T-helper 2 cell treated with Interferon-gamma antibody and Interleukin-4, amounts not matched to agents 5 μg/mL and 100 μg/mL, for 36 hours (primary cell): ENCODE measurements around the gene SLC18B1.

ENCODE experiments used
- DNase-seq: peaks from one replicate; pipeline ENCODE4 v3.0.0; 2021; ENCODE audit warnings: low spot score
- H3K27ac Mint-ChIP-seq: one replicate; pipeline ENCODE4 v1.8.0; 2021; ENCODE audit warnings: mild to moderate bottlenecking, mixed read lengths
- H3K27me3 Mint-ChIP-seq: one replicate; pipeline ENCODE4 v1.8.0; 2021; ENCODE audit warnings: low read depth, mixed read lengths
- H3K36me3 Mint-ChIP-seq: one replicate; pipeline ENCODE4 v1.8.0; 2021; ENCODE audit warnings: low read depth, mixed read lengths
- H3K4me1 Mint-ChIP-seq: one replicate; pipeline ENCODE4 v1.8.0; 2021; ENCODE audit warnings: low read depth, mixed read lengths
- H3K4me3 Mint-ChIP-seq: one replicate; pipeline ENCODE4 v1.8.0; 2022; ENCODE audit warnings: mild to moderate bottlenecking, moderate library complexity, mixed read lengths
- H3K9me3 Mint-ChIP-seq: one replicate; pipeline ENCODE4 v1.8.0; 2021; ENCODE audit warnings: mixed read lengths

Gene SLC18B1

DNA sequence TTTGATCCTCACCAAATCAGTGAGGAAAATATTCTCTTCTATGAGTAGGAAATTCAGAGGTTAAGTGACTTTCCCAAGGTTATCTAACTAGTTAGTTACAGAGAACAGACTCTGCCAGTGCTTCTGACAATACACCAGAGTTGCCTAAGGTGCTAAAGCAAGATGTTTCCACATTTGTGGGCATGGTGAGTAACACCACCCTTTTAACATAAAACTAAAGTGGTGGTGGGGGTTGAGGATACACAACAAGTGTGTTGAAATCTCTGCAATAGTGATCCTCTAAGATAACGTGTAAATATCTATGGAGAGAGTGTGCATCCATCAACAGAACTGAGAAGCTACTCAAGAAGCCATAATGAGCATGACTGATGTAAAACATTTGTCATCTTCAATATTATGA is 52.4 kb downstream of the SLC18B1 start:
- Mint-ChIP-seq H3K9me3 (no peaks in the 10 kb centered on the region), H3K36me3 (peaks cover 51% of the 10 kb centered on the region), H3K4me1 (peaks cover 17% of the 10 kb centered on the region), H3K27me3 (no peaks in the 10 kb centered on the region), H3K4me3 (no peak overlapping the region), H3K27ac (no peak overlapping the region)
- DNase-seq: no peak

DNA sequence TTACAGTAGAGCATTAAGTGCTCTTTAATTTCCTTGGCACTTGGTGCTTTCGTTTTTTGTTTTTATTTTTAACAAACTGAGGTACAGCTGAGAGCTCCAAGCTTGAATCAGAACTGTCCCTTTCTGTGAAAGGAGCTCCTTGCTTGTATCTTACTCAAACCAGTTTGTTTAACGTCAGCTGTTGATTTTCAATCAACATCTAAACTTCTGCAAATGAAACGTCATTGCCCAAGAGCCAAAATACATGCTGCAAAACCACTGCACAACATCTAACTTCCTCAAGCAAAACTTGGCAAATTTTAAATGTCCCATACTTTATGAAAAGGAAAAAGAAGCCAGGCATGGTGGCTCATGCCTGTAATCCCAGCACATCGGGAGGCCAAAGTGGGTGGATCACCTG is 55.9 kb downstream of the SLC18B1 start:
- Mint-ChIP-seq H3K9me3 (peaks cover 4% of the 10 kb centered on the region), H3K4me1 (peaks cover 4% of the 10 kb centered on the region), H3K27ac (no peak overlapping the region), H3K4me3 (no peak overlapping the region), H3K27me3 (no peaks in the 10 kb centered on the region), H3K36me3 (peaks cover 34% of the 10 kb centered on the region)
- DNase-seq: no peak

DNA sequence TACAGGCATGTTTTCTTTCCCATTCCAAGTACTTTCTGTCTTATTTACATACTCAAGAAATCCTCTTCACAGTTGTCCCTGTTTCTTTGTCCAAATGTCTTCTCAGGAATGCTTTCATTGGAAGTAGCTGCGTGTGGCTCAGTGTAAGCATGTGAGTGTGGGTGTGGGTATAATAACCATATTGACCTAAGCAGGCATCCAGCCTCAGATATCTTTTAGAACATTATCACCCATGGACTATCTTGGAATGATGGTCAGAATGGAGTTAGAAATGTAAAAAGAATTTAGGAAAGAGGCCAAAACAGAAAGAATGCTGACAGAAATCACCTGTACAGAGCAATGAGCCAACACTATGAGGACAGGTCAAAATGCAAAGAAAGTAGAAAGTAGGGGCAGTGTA is 57.2 kb downstream of the SLC18B1 start:
- peaks cover 9% of the 10 kb centered on the region for H3K4me1 Mint-ChIP-seq
- no peak overlapping the region for H3K4me3 Mint-ChIP-seq
- no peak overlapping the region for H3K27ac Mint-ChIP-seq
- H3K27me3 Mint-ChIP-seq: no peaks in the 10 kb centered on the region
- no peak for DNase-seq
- peaks cover 32% of the 10 kb centered on the region for H3K36me3 Mint-ChIP-seq
- H3K9me3 Mint-ChIP-seq: peaks cover 4% of the 10 kb centered on the region

DNA sequence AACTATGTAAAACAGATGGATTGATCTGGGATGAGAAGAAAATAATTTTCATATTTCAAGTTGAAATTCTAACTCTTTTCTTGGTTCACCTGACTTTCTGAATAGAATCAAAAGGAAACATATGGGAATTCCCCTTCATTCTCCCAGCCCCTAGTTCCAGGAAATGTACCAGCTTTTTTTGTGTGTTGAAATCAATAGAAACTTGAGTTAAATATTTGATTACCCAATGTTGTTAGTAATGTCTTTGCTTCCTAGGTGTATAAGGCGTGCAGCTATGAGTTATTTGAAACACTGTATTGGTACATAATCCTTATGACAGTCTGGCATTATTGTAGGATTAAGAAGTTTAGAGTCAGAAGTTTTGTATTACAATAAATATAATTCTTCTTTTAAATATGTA is 62.2 kb downstream of the SLC18B1 start:
- DNase-seq: no peak
- H3K4me1 Mint-ChIP-seq: peaks cover 26% of the 10 kb centered on the region
- peak overlapping the region; percentile 8 for H3K4me3 Mint-ChIP-seq
- H3K27me3 Mint-ChIP-seq: peaks cover 7% of the 10 kb centered on the region
- H3K9me3 Mint-ChIP-seq: peaks cover 4% of the 10 kb centered on the region
- H3K27ac Mint-ChIP-seq: no peak overlapping the region
- peaks cover 11% of the 10 kb centered on the region for H3K36me3 Mint-ChIP-seq

DNA sequence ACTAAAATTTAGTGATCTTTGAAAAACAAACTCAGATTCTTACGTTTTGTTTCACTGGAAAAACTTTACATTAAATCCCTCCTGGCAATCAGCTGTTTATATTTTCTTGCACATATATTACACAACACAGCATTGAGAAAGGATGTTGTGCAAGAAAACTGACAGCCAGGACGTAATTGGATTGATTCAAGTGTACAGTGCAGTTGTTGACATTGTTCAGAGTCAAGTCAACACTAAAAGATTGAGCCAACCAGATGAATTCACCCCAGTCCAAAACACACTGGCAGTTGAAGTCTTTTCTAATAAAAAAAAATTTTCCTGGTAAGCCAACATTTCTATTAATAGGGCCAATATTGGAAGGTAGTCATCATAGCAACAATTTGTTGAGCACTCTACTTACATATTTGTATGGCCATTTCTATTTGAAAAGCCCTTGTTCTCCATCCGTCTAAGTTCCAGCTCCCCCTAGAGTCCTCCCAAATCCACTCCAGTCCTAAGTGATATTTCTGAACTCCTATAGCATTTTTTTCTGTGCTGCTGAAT is 63.7 kb downstream of the SLC18B1 start:
- Mint-ChIP-seq H3K36me3 (peaks cover 7% of the 10 kb centered on the region), H3K4me1 (peaks cover 26% of the 10 kb centered on the region), H3K9me3 (peaks cover 4% of the 10 kb centered on the region), H3K4me3 (no peak overlapping the region), H3K27me3 (peaks cover 7% of the 10 kb centered on the region), H3K27ac (no peak overlapping the region)
- no peak for DNase-seq

DNA sequence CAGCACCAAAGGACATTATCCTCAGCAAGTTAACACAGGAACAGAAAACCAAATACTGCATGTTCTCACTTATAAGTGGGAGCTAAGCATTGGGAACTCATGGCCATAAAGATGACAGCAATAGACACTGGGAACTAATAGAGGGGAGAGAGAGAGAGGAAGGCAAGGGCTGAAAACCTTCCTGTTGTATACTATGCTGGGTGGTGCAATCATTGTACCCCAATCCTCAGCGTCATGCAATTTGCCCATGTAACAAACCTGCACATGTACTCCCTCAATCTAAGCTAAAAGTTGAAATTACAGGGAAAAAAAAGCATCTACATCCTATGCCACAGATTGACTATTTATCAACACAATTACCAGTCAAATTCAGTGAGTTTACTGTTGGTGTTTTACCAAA is 64.6 kb downstream of the SLC18B1 start:
- Mint-ChIP-seq H3K4me3 (no peak overlapping the region), H3K36me3 (peaks cover 7% of the 10 kb centered on the region), H3K4me1 (peaks cover 26% of the 10 kb centered on the region), H3K27ac (no peak overlapping the region), H3K9me3 (peaks cover 4% of the 10 kb centered on the region), H3K27me3 (peaks cover 7% of the 10 kb centered on the region)
- no peak for DNase-seq

DNA sequence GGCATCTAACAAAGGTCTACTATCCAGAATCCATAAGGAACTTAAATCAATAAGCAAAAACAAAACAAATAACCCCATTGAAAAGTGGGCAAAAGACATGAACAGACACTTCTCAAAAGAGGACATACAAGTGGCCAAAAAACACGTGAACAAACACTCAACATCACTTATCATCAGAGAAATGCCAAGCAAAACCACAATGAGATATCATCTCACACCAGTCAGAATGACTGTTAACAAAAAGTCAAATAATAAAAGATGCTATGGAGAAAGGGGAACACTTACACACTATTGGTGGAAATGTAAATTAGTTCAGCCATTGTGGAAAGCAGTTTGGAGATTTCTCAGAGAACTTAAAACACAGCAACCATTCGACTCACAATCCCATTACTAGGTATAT is 65.2 kb downstream of the SLC18B1 start:
- Mint-ChIP-seq H3K4me3 (no peak overlapping the region), H3K36me3 (peaks cover 7% of the 10 kb centered on the region), H3K9me3 (peaks cover 3% of the 10 kb centered on the region), H3K4me1 (peaks cover 26% of the 10 kb centered on the region), H3K27me3 (peaks cover 7% of the 10 kb centered on the region), H3K27ac (no peak overlapping the region)
- no peak for DNase-seq

DNA sequence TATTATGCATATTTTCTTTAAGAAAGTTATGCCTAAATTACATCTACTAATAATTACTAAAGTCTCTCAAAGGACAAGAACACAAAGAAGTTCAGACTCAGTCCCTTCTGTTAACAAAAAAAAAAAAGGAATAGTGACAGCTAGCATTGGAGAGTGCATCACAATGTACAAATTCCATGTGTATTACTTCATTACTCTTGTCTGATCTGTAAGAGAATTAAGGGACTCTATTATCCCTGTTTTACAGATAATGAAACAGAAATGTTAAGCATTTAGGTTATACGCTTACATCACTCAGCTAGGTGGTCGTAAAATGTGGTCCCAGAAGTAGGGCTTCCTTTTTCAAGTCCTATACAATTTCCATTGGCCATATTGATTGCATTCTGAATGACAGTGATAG is 67.4 kb downstream of the SLC18B1 start:
- DNase-seq: no peak
- peaks cover 7% of the 10 kb centered on the region for H3K27me3 Mint-ChIP-seq
- peaks cover 28% of the 10 kb centered on the region for H3K4me1 Mint-ChIP-seq
- no peaks in the 10 kb centered on the region for H3K36me3 Mint-ChIP-seq
- no peak overlapping the region for H3K27ac Mint-ChIP-seq
- H3K9me3 Mint-ChIP-seq: no peaks in the 10 kb centered on the region
- H3K4me3 Mint-ChIP-seq: no peak overlapping the region

DNA sequence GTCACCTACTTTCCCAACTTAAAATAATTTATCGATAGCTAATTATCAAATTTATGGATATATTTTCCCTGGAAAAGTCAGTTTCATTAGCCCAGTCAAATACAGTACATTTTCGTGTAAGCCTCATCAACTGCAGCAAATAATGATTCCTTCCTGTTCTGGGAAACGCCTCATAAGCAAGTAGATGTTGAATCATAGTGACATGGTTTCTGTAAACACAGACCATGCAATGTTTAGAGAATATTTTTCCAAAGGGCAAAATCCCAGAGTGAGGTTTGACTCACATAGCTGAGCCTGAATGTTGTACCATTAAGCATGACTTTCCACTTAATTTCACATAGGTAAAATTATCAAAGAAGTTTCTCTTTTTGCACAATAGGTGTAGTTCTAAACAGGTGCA is 67.9 kb downstream of the SLC18B1 start:
- no peaks in the 10 kb centered on the region for H3K9me3 Mint-ChIP-seq
- H3K4me1 Mint-ChIP-seq: peaks cover 30% of the 10 kb centered on the region
- H3K4me3 Mint-ChIP-seq: no peak overlapping the region
- no peaks in the 10 kb centered on the region for H3K36me3 Mint-ChIP-seq
- peaks cover 7% of the 10 kb centered on the region for H3K27me3 Mint-ChIP-seq
- no peak overlapping the region for H3K27ac Mint-ChIP-seq
- DNase-seq: no peak

DNA sequence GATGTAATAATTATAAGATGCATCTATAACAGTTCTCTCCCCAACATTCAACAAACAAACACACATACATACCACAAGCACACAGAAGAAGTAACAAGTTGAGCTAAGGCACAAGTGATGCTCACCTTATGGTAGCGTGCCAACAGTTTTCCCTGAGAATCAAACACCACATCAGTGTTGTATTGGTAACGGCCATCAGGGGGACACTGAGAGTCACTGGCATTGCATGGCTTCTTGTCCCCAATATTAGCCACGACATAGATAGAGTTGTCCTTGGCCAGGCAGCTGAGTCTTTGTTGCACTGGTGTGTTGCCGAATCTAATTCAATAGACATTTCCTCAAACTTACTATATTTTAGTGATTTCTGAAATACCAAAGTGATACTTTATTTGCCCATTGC is 69.8 kb downstream of the SLC18B1 start:
- H3K27me3 Mint-ChIP-seq: peaks cover 7% of the 10 kb centered on the region
- no peaks in the 10 kb centered on the region for H3K36me3 Mint-ChIP-seq
- H3K4me3 Mint-ChIP-seq: no peak overlapping the region
- no peak for DNase-seq
- H3K9me3 Mint-ChIP-seq: no peaks in the 10 kb centered on the region
- no peak overlapping the region for H3K27ac Mint-ChIP-seq
- H3K4me1 Mint-ChIP-seq: peaks cover 27% of the 10 kb centered on the region

DNA sequence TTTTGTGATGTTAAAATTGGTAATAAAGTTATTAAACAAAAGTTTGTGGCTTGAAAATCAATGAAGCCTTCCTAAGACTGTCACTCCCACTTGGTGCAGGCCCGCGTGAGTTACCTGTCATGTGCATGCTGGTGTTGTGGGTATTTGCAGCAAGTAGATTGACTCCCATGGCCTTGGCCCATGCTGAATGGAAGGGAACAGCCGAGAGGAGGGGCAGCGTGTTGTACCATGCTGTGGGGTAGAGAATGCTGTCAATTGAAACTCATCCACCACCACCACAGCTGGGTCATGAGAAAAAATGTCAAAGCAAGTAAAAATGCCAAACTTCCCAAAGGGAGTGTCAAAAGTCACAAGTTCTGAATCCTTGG is 71.8 kb downstream of the SLC18B1 start:
- DNase-seq: no peak
- peak overlapping the region; percentile 11 for H3K27ac Mint-ChIP-seq
- H3K4me3 Mint-ChIP-seq: peak overlapping the region; percentile 13
- peaks cover 22% of the 10 kb centered on the region for H3K4me1 Mint-ChIP-seq
- H3K36me3 Mint-ChIP-seq: no peaks in the 10 kb centered on the region
- H3K27me3 Mint-ChIP-seq: peaks cover 3% of the 10 kb centered on the region
- no peaks in the 10 kb centered on the region for H3K9me3 Mint-ChIP-seq

DNA sequence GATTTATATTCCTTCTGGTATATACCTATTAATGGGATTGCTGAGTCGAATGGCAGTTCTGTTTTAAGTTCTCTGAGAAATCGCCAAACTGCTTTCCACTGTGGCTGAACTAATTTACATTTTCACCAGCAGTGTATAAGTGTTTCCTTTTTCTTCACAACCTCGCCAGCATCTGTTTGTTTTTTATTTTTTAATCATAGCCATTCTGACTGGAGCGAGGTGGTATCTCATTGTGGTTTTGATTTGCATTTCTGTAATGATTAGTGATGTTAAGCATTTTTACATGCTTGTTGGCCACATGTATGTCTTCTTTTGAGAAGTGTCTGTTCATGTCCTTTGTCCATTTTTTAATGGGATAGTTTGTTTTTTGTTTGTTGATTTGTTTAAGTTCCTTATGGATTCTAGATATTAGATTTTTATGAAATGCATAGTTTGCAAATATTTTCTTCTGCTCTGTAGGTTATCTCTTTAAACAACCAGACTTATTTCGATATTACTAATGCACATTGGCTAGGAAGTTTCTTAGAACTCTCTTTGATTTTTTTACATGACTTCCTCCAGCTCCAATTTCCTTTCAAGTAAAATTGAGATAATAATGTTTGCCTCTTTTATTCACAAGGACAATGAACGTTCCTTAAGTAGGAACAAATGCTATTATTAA is 72.4 kb downstream of the SLC18B1 start:
- Mint-ChIP-seq H3K4me3 (peak overlapping the region; percentile 13), H3K27ac (peak overlapping the region; percentile 11), H3K9me3 (no peaks in the 10 kb centered on the region), H3K4me1 (peaks cover 22% of the 10 kb centered on the region), H3K36me3 (no peaks in the 10 kb centered on the region), H3K27me3 (peaks cover 3% of the 10 kb centered on the region)
- no peak for DNase-seq

DNA sequence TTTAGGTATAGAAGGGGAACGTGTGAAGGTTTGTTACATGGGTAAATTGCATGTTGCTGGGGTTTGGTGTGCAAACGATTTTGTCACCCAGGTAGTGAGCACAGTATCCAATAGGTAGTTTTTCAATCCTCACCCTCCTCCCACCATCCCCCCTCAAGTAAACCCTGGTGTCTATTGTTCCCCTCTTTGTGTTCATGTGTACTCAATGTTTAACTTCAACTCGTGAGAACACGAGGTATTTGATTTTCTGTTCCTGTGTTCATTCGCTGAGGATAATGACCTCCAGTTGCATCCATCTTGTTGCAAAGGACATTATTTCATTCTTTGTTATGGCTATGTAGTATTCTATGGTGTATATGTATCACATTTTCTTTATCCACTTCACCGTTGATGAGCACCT is 73.0 kb downstream of the SLC18B1 start:
- Mint-ChIP-seq H3K4me3 (peak overlapping the region; percentile 13), H3K4me1 (peaks cover 22% of the 10 kb centered on the region), H3K27ac (peak overlapping the region; percentile 11), H3K36me3 (no peaks in the 10 kb centered on the region), H3K27me3 (peaks cover 3% of the 10 kb centered on the region), H3K9me3 (no peaks in the 10 kb centered on the region)
- no peak for DNase-seq

DNA sequence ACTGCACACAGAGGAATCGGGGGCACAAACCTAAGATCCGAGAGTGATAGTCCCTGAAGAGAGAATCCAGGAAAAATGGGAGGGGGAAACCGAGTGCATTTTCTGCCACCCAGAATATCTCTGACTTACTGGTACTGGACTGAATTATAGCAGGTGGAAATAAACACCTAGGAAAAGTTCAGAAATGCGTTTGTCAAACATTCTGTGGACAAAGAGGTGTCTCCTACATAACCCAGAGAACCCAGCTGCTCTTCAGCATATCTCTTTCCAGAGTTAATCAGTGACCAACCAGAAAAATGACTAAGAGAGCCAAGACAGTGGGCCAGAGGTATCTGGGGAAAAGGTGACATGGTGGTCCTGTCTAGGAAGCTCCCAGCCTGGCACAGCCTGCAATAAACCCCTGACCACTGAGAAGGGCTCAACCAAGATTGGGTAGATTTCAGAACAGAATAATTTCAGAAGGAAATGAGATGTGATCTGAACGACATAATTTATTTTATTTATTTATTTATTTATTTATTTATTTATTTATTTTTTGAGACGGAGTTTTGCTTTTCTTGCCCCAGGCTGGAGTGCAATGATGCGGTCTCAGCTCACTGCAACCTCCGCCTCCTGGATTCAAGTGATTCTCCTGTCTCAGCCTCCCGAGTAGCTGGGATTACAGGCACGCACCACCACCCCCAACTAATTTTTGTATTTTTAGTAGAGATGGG is 78.5 kb downstream of the SLC18B1 start:
- DNase-seq: no peak
- Mint-ChIP-seq H3K9me3 (no peaks in the 10 kb centered on the region), H3K27me3 (peaks cover 10% of the 10 kb centered on the region), H3K4me1 (peaks cover 2% of the 10 kb centered on the region), H3K27ac (no peak overlapping the region), H3K36me3 (no peaks in the 10 kb centered on the region), H3K4me3 (no peak overlapping the region)
